Esophagus muscularis mucosa (tissue), 4 donors: ENCODE results near the gene GLP2R.
"Not testable (repeated sequence)": the region's sequence is repeated elsewhere in the genome, so short reads cannot be mapped to it uniquely, and the experiment has no call there.

Experiments used
- CTCF ChIP-seq, 3 experiments: fragments of 200-600 bp in 2 of 3; fragments of 450-650 bp in 1 of 3; sonication (generic) in 2 of 3; IDR thresholded peaks; one replicate each; pipeline ENCODE4 v1.5.1; 2017 to 2019; ENCODE audit warnings: antibody characterized with exemption in 3 of 3, mild to moderate bottlenecking in 2 of 3, moderate library complexity in 1 of 3
- EP300 ChIP-seq: sonication (generic); formaldehyde crosslinking; IDR thresholded peaks from one replicate; pipeline ENCODE4 v1.6.1; 2017; ENCODE audit warnings: antibody characterized with exemption
- POLR2A ChIP-seq: fragments of 450-650 bp; IDR thresholded peaks from one replicate; pipeline ENCODE4 v1.6.1; 2017; ENCODE audit warnings: antibody characterized with exemption, moderate library complexity, mild to moderate bottlenecking, low read depth
- POLR2AphosphoS5 ChIP-seq, 2 donors: sonication (generic); formaldehyde crosslinking; IDR thresholded peaks; one replicate each; pipeline ENCODE4 v1.6.1; 2017; ENCODE audit warnings: antibody characterized with exemption in 2 of 2

GRCh38 chr17:9921216-9921615, 95.5 kb downstream of the GLP2R start:
- TF ChIP-seq POLR2A; CTCF (IDR thresholded peaks at IDR 0.05); EP300; POLR2AphosphoS5 (IDR thresholded peaks at IDR 0.05): not testable (repeated sequence)
